ENCODE results near the gene BBS4.
A peak's percentile ranks its signal among the peaks of the same experiment; 100 is the strongest.
"Not testable (repeated sequence)": the region's sequence is repeated elsewhere in the genome, so short reads cannot be mapped to it uniquely, and the experiment has no call there.

BBS4 gene

GRCh38 chr15:72688697-72689096 lies 2.7 kb downstream of the BBS4 start:
- TF ChIP-seq, protein P1, sequence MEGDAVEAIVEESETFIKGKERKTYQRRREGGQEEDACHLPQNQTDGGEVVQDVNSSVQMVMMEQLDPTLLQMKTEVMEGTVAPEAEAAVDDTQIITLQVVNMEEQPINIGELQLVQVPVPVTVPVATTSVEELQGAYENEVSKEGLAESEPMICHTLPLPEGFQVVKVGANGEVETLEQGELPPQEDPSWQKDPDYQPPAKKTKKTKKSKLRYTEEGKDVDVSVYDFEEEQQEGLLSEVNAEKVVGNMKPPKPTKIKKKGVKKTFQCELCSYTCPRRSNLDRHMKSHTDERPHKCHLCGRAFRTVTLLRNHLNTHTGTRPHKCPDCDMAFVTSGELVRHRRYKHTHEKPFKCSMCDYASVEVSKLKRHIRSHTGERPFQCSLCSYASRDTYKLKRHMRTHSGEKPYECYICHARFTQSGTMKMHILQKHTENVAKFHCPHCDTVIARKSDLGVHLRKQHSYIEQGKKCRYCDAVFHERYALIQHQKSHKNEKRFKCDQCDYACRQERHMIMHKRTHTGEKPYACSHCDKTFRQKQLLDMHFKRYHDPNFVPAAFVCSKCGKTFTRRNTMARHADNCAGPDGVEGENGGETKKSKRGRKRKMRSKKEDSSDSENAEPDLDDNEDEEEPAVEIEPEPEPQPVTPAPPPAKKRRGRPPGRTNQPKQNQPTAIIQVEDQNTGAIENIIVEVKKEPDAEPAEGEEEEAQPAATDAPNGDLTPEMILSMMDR (conservative IDR thresholded peaks at IDR 0.05; ENCODE audit: control insufficient read depth, insufficient read depth, low read depth, low read length), result no peak
- H3K4me3 ChIP-seq (ENCODE audit: control insufficient read depth, low read depth, low read length), result no peak overlapping the region
- no peak for DNase-seq (ENCODE audit: low read depth)

GRCh38 chr15:72690938-72691337 lies 4.9 kb downstream of the BBS4 start:
- DNase-seq (ENCODE audit: low read depth), result no peak
- TF ChIP-seq, protein P1 (conservative IDR thresholded peaks at IDR 0.05; ENCODE audit: control insufficient read depth, insufficient read depth, low read depth, low read length), result no peak
- no peak overlapping the region for H3K4me3 ChIP-seq (ENCODE audit: control insufficient read depth, low read depth, low read length)

GRCh38 chr15:72698938-72699337 lies 12.9 kb downstream of the BBS4 start:
- no peak overlapping the region for H3K4me3 ChIP-seq (ENCODE audit: control insufficient read depth, low read depth, low read length)
- TF ChIP-seq, protein P1 (conservative IDR thresholded peaks at IDR 0.05; ENCODE audit: control insufficient read depth, insufficient read depth, low read depth, low read length), result no peak
- no peak for DNase-seq (ENCODE audit: low read depth)

DNA sequence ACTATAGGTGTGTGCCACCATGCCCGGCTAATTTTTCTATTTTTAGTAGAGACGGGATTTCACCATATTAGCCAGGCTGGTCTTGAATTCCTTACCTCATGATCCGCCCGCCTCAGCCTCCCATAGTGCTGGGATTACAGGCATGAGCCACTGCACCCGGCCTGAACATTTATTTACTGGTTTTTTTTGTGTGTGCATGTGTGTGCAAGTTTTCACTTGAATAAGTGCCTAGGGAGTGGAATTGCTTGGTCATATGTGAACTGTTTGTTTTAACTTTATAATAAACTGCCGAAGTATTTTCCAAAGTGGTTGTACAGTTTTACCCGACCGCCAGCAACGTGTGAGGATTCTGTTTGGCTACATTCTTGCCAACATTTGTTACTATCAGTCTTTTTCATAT lies 14.1 kb downstream of the BBS4 start:
- H3K4me3 ChIP-seq (ENCODE audit: control insufficient read depth, low read depth, low read length), result no peak overlapping the region
- TF ChIP-seq, protein P1 (conservative IDR thresholded peaks at IDR 0.05; ENCODE audit: control insufficient read depth, insufficient read depth, low read depth, low read length), result no peak
- DNase-seq (ENCODE audit: low read depth), result no peak

DNA sequence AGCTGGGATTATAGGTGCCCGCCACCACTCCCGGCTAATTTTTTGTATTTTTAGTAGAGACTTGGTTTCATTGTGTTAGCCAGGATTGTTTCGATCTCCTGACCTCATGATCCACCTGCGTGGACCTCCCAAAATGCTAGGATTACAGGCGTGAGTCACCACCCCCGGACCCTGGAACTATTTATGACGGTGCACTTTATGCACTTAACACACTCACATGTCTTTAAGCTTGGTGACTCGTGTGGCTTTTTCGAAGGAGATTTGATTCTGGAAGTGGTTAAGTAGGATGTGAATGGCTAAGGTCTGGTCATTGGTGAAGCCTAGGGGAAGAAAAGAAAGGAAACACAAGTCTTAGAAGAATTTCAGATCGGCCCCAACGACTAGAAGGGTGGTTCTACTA lies 20.3 kb downstream of the BBS4 start:
- no peak overlapping the region for H3K4me3 ChIP-seq (ENCODE audit: control insufficient read depth, low read depth, low read length)
- TF ChIP-seq, protein P1 (conservative IDR thresholded peaks at IDR 0.05; ENCODE audit: control insufficient read depth, insufficient read depth, low read depth, low read length), result no peak
- DNase-seq (ENCODE audit: low read depth), result peak; percentile 68

GRCh38 chr15:72708551-72709303 lies 22.7 kb downstream of the BBS4 start:
- H3K4me3 ChIP-seq (ENCODE audit: control insufficient read depth, low read depth, low read length); DNase-seq (ENCODE audit: low read depth): not testable (repeated sequence)

DNA sequence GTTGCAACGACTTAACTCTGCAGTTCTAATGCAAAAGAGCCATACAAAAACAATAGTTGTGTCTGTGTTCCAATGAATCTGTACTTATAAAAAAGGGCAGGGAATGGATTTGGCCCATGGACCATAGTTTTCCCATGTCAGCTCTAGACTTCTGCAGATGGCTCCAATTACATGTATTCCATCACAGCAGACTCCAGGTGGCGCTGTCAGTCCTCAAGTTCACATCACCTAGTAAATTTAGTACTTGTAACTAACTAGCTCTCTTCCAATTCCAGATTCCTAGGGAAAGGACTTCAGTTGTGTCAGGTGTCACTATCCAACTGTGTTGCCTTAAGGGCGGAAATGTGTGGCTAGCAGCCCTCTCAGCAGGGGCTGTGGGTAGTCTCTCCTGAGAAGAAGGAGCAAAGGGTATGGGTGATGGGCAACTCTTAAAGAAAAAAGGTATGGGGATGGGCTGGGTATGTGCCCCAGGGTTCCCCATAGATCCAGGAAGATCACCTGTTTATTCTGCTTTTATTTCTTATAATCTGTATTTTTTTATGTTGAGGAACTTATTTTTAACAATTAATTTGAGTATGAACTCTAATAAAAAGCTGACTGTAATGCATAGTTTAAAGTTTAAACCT lies 36.2 kb downstream of the BBS4 start:
- TF ChIP-seq, protein P1 (conservative IDR thresholded peaks at IDR 0.05; ENCODE audit: control insufficient read depth, insufficient read depth, low read depth, low read length), result peak; percentile 84
- peak; percentile 82 for DNase-seq (ENCODE audit: low read depth)
- H3K4me3 ChIP-seq (ENCODE audit: control insufficient read depth, low read depth, low read length), result no peak overlapping the region

Data from fibroblast of mammary gland (primary cell).